GM11168 (cell line): ENCODE measurements around the gene CAGE1.
"Not testable (repeated sequence)": the region's sequence is repeated elsewhere in the genome, so short reads cannot be mapped to it uniquely, and the experiment has no call there.

ENCODE experiments used
- in situ Hi-C: fragments of 300-500 bp; cut with MboI; formaldehyde crosslinking; loops from one replicate; pipeline ENCODE4 v1.12.0; 2022; ENCODE audit warnings: low sequenced_read_pairs; ENCODE audit not compliant: unreplicated experiment

Gene CAGE1

DNA sequence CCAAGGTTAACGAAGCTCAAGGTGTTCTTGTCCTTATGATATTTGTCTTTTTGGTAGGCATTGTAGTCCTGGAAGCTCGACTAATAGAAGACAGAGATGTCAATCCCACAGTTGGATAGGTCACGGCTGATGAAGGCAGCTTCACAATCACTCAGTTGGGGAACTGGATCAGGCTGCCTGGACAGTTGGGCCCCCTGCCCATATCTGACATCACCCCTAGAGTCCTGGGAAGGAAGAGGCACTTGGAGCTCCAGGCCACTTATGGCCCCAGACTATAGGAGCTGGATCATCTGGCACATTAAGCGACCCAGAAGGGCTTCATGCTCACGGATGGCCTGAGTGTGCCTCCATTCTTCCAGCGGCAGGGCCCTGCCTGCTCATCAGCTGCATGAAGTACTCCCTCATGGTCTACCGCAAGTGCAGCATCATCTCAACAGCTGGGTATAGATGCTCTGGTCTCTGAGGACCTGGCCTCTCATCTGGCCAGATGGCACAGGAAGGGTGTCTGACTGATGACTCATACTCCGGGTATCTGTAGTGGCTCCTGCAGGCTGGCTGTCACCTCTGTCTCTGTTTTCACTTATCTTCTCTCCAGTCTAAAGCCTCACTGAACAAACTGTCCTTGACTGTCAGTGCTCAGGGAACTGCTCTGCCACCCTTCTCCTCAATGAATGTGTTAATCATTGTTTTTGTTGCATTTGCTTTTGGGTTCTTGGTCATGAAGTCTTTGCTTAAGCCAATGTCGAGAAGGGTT, 47.4 kb downstream of the CAGE1 start:
- in situ Hi-C loops, result no loop called here

DNA sequence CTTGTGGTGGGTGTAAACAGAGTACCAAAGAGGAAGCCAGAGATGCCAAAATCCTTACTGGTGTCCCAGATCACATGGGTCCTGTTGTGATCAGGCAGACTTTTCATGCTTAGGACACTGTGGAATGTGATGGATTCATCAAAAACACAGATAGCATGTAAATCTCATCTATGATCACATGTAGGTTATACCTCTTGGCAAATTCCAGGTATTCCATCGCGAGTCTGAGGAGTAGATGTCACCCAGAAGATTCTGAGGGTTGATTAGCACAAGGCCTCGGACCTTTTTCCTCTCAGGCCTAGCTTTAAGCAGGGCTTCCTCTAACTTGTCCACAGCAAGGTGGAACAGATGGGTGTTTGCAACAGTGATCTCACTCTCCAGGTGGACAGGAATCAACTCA, 48.3 kb downstream of the CAGE1 start:
- in situ Hi-C loops, result no loop called here

GRCh38 chr6:7339007-7339732, 50.4 kb downstream of the CAGE1 start:
- in situ Hi-C loops, result not testable (repeated sequence)

DNA sequence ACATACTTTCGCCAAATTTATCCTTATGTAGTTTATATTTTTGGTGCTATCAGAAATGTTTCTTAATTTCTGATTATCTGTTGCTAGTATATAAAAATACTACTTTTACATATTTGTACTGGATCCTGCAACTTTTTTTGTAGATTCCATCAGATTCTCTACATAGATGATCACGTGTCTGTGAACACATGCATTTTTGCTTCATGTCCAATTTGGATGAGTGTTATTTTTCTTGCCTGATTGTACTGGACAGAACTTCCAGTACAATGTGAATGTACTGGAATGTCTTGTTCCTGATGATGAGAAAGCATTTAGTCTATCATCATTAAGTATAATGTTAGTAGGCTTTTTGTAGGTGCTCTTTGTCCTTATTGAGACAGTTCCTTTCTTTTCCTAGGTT, 51.5 kb downstream of the CAGE1 start:
- in situ Hi-C loops, result no loop called here

GRCh38 chr6:7335519-7335918, 54.0 kb downstream of the CAGE1 start:
- in situ Hi-C loops, result no loop called here

DNA sequence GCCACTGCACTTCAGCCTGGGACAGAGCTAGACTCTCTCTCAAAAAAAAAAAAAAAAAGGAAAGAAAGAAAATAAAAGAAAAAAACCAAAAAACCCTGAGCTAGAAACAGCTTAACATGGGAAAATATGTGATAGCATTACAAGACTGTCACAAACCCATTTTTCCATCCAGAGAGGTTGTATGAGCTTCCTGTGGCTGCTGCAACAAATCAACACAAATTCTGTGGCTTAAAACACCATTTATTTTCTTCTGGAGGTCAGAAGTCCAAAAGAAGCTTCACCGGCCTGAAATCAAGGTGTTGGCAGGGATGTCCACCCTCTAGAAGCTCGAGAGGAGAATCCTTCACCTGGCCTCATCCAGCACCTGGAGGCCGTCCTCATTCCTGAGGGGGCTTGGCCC, 54.9 kb downstream of the CAGE1 start:
- in situ Hi-C loops, result no loop called here

- in situ Hi-C loops, result no loop called here
These were observed 57.3 kb downstream of the CAGE1 start for GRCh38 chr6:7332090-7332745.

DNA sequence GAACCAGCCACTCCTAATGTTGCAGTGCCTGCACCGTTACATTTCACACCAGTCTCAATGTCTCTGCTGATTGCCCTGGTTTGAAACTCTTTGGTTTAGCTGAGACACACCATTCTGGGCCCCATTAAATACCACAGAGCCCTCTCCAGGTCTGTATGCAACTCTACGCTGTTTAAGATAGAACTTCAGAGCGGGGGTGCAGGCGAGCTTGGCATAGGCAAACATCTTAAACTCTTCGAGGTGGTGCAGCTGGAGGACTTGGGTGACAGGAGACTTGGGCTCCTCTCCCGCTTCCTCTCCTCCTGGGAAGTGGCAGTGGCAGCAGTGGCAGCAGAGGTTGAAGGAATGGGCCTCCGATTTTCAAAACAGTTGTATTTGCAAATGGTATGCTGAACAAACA, 58.1 kb downstream of the CAGE1 start:
- in situ Hi-C loops, result no loop called here

GRCh38 chr6:7328243-7328642, 61.3 kb downstream of the CAGE1 start:
- in situ Hi-C loops, result no loop called here

DNA sequence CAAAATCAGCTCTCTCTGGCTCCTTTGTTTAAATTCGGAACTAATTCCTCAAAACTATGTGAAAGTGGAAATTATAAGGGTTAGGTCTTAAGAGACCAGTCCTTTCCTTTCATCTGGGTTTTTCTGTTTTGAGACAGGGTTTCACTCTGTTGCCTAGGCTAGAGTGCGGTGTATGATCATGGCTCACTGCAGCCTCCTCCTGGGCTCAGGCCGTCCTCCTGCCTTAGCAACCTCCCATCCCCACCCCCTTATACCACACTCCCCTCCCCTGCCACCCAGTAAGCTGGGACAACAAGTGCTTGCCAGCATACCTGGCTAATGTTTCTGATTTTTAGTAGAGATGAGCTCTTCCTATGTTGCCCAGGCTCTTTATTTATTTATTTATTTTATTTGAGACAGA, 63.8 kb downstream of the CAGE1 start:
- in situ Hi-C loops, result no loop called here

- in situ Hi-C loops, result no loop called here
These were observed 65.0 kb downstream of the CAGE1 start for GRCh38 chr6:7324520-7324919.

DNA sequence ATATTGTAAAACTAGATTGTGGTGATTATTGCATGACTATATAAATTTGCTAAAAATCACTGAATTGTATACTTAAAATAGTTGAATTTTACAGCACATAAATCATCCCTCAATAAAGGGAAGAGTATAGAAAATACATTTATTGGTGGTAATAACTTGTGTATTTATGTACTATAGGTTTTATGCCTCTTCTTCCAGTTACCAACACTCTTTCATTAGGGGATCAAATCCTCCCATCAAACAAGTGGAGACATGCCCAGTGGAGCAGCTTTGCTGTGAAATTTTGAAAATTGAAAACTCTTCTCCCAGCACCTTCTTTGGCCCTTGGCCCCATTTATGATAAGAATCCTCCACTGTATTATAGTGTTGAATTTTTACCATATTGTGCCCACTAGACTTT, 66.5 kb downstream of the CAGE1 start:
- in situ Hi-C loops, result no loop called here

GRCh38 chr6:7321866-7322265, 67.7 kb downstream of the CAGE1 start:
- in situ Hi-C loops, result not testable (repeated sequence)

DNA sequence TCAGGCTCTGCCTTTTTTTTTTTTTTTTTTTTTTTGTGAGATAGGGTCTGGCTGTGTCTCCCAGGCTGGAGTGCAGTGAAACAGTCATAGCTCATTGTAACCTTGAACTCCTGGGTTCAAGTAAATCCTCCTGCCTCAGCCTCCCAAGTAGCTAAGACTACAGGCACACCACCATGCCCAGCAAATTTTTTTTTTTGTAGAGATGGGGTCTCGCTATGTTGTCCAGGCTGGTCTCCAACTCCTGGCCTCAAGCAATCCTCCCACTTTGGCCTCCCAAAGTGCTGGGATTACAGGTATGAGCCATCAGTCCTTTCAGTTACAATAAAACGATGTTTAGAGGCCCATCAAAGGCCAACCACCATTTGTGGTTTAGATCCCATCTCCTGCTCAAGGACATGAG, 70.1 kb downstream of the CAGE1 start:
- in situ Hi-C loops, result not testable (repeated sequence)

- in situ Hi-C loops, result no loop called here
These were observed 72.0 kb downstream of the CAGE1 start for GRCh38 chr6:7317538-7317937.

GRCh38 chr6:7316658-7317533, 72.6 kb downstream of the CAGE1 start:
- in situ Hi-C loops, result no loop called here

DNA sequence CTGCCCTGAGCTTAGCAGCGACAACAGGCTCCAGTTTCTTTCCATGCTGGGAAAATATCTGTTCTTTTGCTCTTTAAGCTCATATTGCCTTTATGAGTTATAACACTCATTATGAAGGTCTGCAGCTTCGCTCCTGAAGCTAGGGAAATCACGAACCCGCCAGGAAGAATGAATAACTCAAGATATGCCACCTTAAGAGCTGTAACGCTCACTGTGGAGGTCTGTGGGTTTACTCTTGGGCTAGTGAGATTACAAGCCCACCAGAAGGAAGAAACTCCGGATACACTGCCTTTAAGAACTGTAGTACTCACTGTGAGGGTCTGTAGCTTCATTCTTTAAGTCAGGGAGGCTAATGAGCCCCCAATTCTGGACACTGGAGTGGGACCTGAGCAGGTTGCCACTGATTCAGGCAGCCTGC, 73.6 kb downstream of the CAGE1 start:
- in situ Hi-C loops, result no loop called here

GRCh38 chr6:7315087-7315947, 74.2 kb downstream of the CAGE1 start:
- in situ Hi-C loops, result not testable (repeated sequence)

DNA sequence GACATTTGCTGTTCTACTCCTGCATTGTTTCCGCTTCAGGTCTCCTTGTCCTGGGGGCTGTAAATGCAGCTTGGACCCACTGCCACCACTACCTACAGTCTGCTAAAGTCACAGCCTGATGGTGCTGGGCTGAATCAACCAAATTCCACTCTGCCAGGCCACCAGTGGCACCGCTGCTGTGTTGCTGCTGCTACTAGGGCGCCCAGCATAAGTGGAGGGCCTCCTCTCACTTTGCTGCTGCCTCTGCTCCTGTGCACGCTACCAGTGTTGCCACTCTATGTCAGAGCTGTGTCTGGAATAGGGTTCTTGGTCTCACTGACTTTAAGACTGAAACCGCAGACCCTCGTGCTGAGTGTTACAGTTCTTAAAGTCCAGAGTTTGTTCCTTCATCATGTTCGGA, 75.1 kb downstream of the CAGE1 start:
- in situ Hi-C loops, result no loop called here
